Rectal smooth muscle tissue (tissue), 1 donor: ENCODE data around the gene DGKE.

Experiments
- H3K27ac ChIP-seq: one replicate; pipeline ENCODE4 v1.7.0; 2013; ENCODE audit warnings: low read depth, low read length, inconsistent platforms
- H3K27me3 ChIP-seq: one replicate; pipeline ENCODE4 v1.7.0; 2013; ENCODE audit warnings: low read length; ENCODE audit not compliant: control insufficient read depth, insufficient read depth
- H3K36me3 ChIP-seq: one replicate; pipeline ENCODE4 v1.7.0; 2013; ENCODE audit warnings: low read length; ENCODE audit not compliant: control insufficient read depth, insufficient read depth
- H3K4me1 ChIP-seq: one replicate; pipeline ENCODE4 v1.7.0; 2013; ENCODE audit warnings: low read length; ENCODE audit not compliant: control insufficient read depth, insufficient read depth
- H3K4me3 ChIP-seq: one replicate; pipeline ENCODE4 v1.7.0; 2013; ENCODE audit warnings: low read length
- H3K9ac ChIP-seq: one replicate; pipeline ENCODE4 v1.7.0; 2013; ENCODE audit warnings: low read length

Gene DGKE

GRCh38 chr17:56914581-56915273 is 80.8 kb downstream of the DGKE start:
- Histone ChIP-seq H3K27ac (peak overlapping the region; percentile 81), H3K4me3 (peak overlapping the region; percentile 97), H3K9ac (no peak overlapping the region), H3K4me1 (peaks cover 5% of the 10 kb centered on the region), H3K36me3 (no peaks in the 10 kb centered on the region), H3K27me3 (no peaks in the 10 kb centered on the region)

GRCh38 chr17:56917559-56918296 is 83.8 kb downstream of the DGKE start:
- H3K9ac ChIP-seq, result no peak overlapping the region
- no peaks in the 10 kb centered on the region for H3K27me3 ChIP-seq
- no peak overlapping the region for H3K4me3 ChIP-seq
- no peaks in the 10 kb centered on the region for H3K36me3 ChIP-seq
- no peak overlapping the region for H3K27ac ChIP-seq
- H3K4me1 ChIP-seq, result peaks cover 5% of the 10 kb centered on the region

- peaks cover 5% of the 10 kb centered on the region for H3K4me1 ChIP-seq
- H3K9ac ChIP-seq, result no peak overlapping the region
- H3K36me3 ChIP-seq, result no peaks in the 10 kb centered on the region
- H3K4me3 ChIP-seq, result no peak overlapping the region
- H3K27me3 ChIP-seq, result no peaks in the 10 kb centered on the region
- no peak overlapping the region for H3K27ac ChIP-seq
Measured at GRCh38 chr17:56918916-56919315, 85.0 kb downstream of the DGKE start.
